GM21529 (cell line): ENCODE data around the gene OR13C5.
"Not testable (repeated sequence)": the region's sequence is repeated elsewhere in the genome, so short reads cannot be mapped to it uniquely, and the experiment has no call there.

ENCODE experiments used
- ATAC-seq: cut with Tn5 transposase; IDR thresholded peaks from one replicate; pipeline ENCODE4 v1.9.1; 2021; ENCODE audit not compliant: unreplicated experiment

The OR13C5 gene

GRCh38 chr9:104599313-104599712 is at the start of gene OR13C5:
OR13C5 (minus strand) TSS chr9:104599413; CDS start chr9:104599413, 0 bp downstream.
- ATAC-seq = not testable (repeated sequence)

- ATAC-seq = no peak
Measured at GRCh38 chr9:104635456-104635855, 36.2 kb upstream of the OR13C5 start.

- ATAC-seq = no peak
Measured at GRCh38 chr9:104633976-104634520, 34.8 kb upstream of the OR13C5 start.

GRCh38 chr9:104625964-104626363 is 26.8 kb upstream of the OR13C5 start:
- not testable (repeated sequence) for ATAC-seq

- ATAC-seq = no peak
Measured at GRCh38 chr9:104618104-104618503, 18.9 kb upstream of the OR13C5 start, which contains the start of gene OR13C9. OR13C9 (minus strand) TSS chr9:104618204; CDS start chr9:104618204, 0 bp downstream.

- ATAC-seq = no peak
Measured at GRCh38 chr9:104617418-104617817, 18.2 kb upstream of the OR13C5 start.

GRCh38 chr9:104611213-104611612 is 12.0 kb upstream of the OR13C5 start:
- ATAC-seq = no peak

- ATAC-seq = no peak
Measured at GRCh38 chr9:104608336-104608735, 9.1 kb upstream of the OR13C5 start.

GRCh38 chr9:104606152-104606551 is 6.9 kb upstream of the OR13C5 start:
- no peak for ATAC-seq

- ATAC-seq = not testable (repeated sequence)
Measured at GRCh38 chr9:104605527-104605926, 6.3 kb upstream of the OR13C5 start, which contains the start of gene OR13C2. OR13C2 (minus strand) TSS chr9:104605627; CDS start chr9:104605627, 0 bp downstream.

- ATAC-seq = no peak
Measured at GRCh38 chr9:104604801-104605200, 5.6 kb upstream of the OR13C5 start.

- not testable (repeated sequence) for ATAC-seq
Measured at GRCh38 chr9:104598749-104599148, 464 bp downstream of the OR13C5 start.

GRCh38 chr9:104589626-104590025 is 9.6 kb downstream of the OR13C5 start:
- no peak for ATAC-seq

GRCh38 chr9:104586496-104587180 is 12.6 kb downstream of the OR13C5 start:
- ATAC-seq = no peak

GRCh38 chr9:104580562-104580961 is 18.7 kb downstream of the OR13C5 start:
- no peak for ATAC-seq

- no peak for ATAC-seq
Measured at GRCh38 chr9:104577263-104577662, 21.9 kb downstream of the OR13C5 start.

GRCh38 chr9:104575456-104575855 is 23.8 kb downstream of the OR13C5 start:
- ATAC-seq = no peak

- no peak for ATAC-seq
Measured at GRCh38 chr9:104572612-104573011, 26.6 kb downstream of the OR13C5 start.

GRCh38 chr9:104568868-104569267 is 30.3 kb downstream of the OR13C5 start, which contains the start of gene OR13C8:
OR13C8 (plus strand) TSS chr9:104569168; CDS start chr9:104569168, 0 bp downstream.
- no peak for ATAC-seq

GRCh38 chr9:104564358-104564757 is 34.9 kb downstream of the OR13C5 start:
- ATAC-seq = no peak

GRCh38 chr9:104556830-104557634 is 42.2 kb downstream of the OR13C5 start:
- ATAC-seq = no peak

GRCh38 chr9:104555521-104555920 is 43.7 kb downstream of the OR13C5 start:
- no peak for ATAC-seq
